H1 (cell line): ENCODE measurements around the gene DNASE1. TPM values are rescaled to one million over a fixed set of nuclear protein-coding genes. Genes with fewer than 3 reads are reported as not detected.

ENCODE experiments used
- BRCA1 ChIP-seq: IDR thresholded peaks from 2 replicates; pipeline ENCODE4 v1.6.1; 2012; ENCODE audit warnings: low read depth, low read length, improper control_type of control experiment
- EP300 ChIP-seq, 2 experiments: IDR thresholded peaks; 1 replicate in 1 of 2; 2 replicates in 1 of 2; pipeline ENCODE4 v1.6.1; 2011 to 2012; ENCODE audit warnings: low read depth in 2 of 2, low read length in 2 of 2, mild to moderate bottlenecking in 2 of 2, borderline replicate concordance in 1 of 2, inconsistent platforms in 1 of 2, moderate library complexity in 1 of 2
- GABPA ChIP-seq: IDR thresholded peaks from 2 replicates; pipeline ENCODE4 v1.6.1; 2011; ENCODE audit warnings: mild to moderate bottlenecking, low read length, moderate library complexity, borderline replicate concordance; ENCODE audit not compliant: insufficient read depth
- NANOG ChIP-seq: IDR thresholded peaks from 2 replicates; pipeline ENCODE4 v1.6.1; 2011; ENCODE audit warnings: low read length, low read depth, mild to moderate bottlenecking, inconsistent platforms; ENCODE audit not compliant: insufficient read depth, poor library complexity, severe bottlenecking
- SIRT6 ChIP-seq: IDR thresholded peaks from one replicate; pipeline ENCODE4 v1.7.1; 2012; ENCODE audit warnings: low read length, inconsistent platforms
- polyA plus RNA-seq, 7 experiments: library from polyadenylated mRNA; depleted of rRNA in 3 of 7; stranded (reverse) in 5 of 7; unstranded in 2 of 7; fragments of >200 nt in 5 of 7; fragments of 200-250 nt in 2 of 7; gene quantifications; 1 replicate in 5 of 7; 2 replicates in 1 of 7; 4 replicates in 1 of 7; pipeline versions ENCODE4 v1.2.1 to v1.2.3, GENCODE V29; 2011 to 2013; ENCODE audit warnings: missing spikeins in 2 of 7, mixed read lengths in 2 of 7
- total RNA-seq: library from RNA; stranded (reverse); fragmentation: NEBNext Ultra II Directional; extraction: Animal tissue kit (Norgen Biotek cat#: 25700); gene quantifications from 2 replicates; pipeline ENCODE4 v1.2.1, GENCODE V29; 2021

DNASE1 gene
- total and polyA plus RNA-seq, 2 of the 8 experiments (the other 6 are each of a cell fraction or from before 2014, with no cell fraction given): 11.5 to 16.7 TPM

GRCh38 chr16:3671424-3671823 lies 16.9 kb downstream of the DNASE1 start (continued):
- no peak for TF ChIP-seq BRCA1
- no peak for TF ChIP-seq NANOG
- no peak for TF ChIP-seq EP300 (IDR thresholded peaks at IDR 0.05; ENCODE audit: borderline replicate concordance in 1 of 2, low read depth in 2 of 2, low read length in 2 of 2)
- no peak for TF ChIP-seq SIRT6
- TF ChIP-seq GABPA: no peak
